K562 (cell line): ENCODE data around the gene TRAF3IP1.

ENCODE experiments used
- CC2D1A ChIP-seq: fragments of 450-650 bp; IDR thresholded peaks from 2 replicates; pipeline ENCODE4 v1.6.1; 2017; ENCODE audit warnings: mild to moderate bottlenecking
- COPS2 ChIP-seq: fragments of 450-650 bp; conservative IDR thresholded peaks from 2 replicates; pipeline ENCODE4 v1.6.1; 2016; ENCODE audit warnings: mild to moderate bottlenecking, moderate library complexity
- CTCF ChIP-seq, 3 experiments: IDR thresholded peaks in 2 of 3; conservative IDR thresholded peaks in 1 of 3; 2 replicates each; pipeline ENCODE4 v1.5.1; 2011 to 2012; ENCODE audit warnings: low read length in 3 of 3, mild to moderate bottlenecking in 3 of 3, control low read depth in 2 of 3, improper control_type of control experiment in 1 of 3, inconsistent platforms in 1 of 3, low read depth in 1 of 3, mixed read lengths in 1 of 3, moderate library complexity in 1 of 3; ENCODE audit not compliant: insufficient read depth in 2 of 3
- PHTF2 ChIP-seq: fragments of 250-450 bp; sonication (Bioruptor Pico); IDR thresholded peaks from 2 replicates; pipeline ENCODE4 v1.5.0; 2021; ENCODE audit warnings: mild to moderate bottlenecking
- RBBP5 ChIP-seq: fragments of 200-600 bp; sonication (generic); IDR thresholded peaks from 2 replicates; pipeline ENCODE4 v1.6.1; 2012; ENCODE audit warnings: borderline replicate concordance, mild to moderate bottlenecking, low read length, control low read depth, inconsistent platforms; ENCODE audit not compliant: insufficient read depth, poor library complexity, severe bottlenecking
- SMAD3 ChIP-seq: fragments of 450-650 bp; formaldehyde crosslinking; conservative IDR thresholded peaks from 2 replicates; pipeline ENCODE4 v1.4.0; 2020; ENCODE audit warnings: mild to moderate bottlenecking
- TF ChIP-seq, protein P1 (sequence below): fragments of 450-650 bp; IDR thresholded peaks from 2 replicates; pipeline ENCODE4 v1.6.1; 2018; ENCODE audit warnings: mild to moderate bottlenecking, low read depth; ENCODE audit not compliant: partially characterized antibody

GRCh38 chr2:238391042-238391689, 70.8 kb downstream of the TRAF3IP1 start:
- TF ChIP-seq CC2D1A: no peak
- no peak for TF ChIP-seq RBBP5
- TF ChIP-seq, protein P1, sequence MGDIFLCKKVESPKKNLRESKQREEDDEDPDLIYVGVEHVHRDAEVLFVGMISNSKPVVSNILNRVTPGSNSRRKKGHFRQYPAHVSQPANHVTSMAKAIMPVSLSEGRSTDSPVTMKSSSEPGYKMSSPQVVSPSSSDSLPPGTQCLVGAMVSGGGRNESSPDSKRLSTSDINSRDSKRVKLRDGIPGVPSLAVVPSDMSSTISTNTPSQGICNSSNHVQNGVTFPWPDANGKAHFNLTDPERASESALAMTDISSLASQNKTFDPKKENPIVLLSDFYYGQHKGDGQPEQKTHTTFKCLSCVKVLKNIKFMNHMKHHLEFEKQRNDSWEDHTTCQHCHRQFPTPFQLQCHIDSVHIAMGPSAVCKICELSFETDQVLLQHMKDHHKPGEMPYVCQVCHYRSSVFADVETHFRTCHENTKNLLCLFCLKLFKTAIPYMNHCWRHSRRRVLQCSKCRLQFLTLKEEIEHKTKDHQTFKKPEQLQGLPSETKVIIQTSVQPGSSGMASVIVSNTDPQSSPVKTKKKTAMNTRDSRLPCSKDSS: no peak
- no peak for TF ChIP-seq CTCF (IDR thresholded peaks at IDR 0.05 in 2 of 3, conservative IDR thresholded peaks at IDR 0.05 in 1 of 3; ENCODE audit: insufficient read depth in 2 of 3, low read depth in 1 of 3, low read length in 3 of 3)
- no peak for TF ChIP-seq SMAD3 (CRISPR knock-in tag)
- TF ChIP-seq PHTF2: no peak
- no peak for TF ChIP-seq COPS2
